ENCODE data around the gene TNFRSF1A.

TNFRSF1A gene

DNA sequence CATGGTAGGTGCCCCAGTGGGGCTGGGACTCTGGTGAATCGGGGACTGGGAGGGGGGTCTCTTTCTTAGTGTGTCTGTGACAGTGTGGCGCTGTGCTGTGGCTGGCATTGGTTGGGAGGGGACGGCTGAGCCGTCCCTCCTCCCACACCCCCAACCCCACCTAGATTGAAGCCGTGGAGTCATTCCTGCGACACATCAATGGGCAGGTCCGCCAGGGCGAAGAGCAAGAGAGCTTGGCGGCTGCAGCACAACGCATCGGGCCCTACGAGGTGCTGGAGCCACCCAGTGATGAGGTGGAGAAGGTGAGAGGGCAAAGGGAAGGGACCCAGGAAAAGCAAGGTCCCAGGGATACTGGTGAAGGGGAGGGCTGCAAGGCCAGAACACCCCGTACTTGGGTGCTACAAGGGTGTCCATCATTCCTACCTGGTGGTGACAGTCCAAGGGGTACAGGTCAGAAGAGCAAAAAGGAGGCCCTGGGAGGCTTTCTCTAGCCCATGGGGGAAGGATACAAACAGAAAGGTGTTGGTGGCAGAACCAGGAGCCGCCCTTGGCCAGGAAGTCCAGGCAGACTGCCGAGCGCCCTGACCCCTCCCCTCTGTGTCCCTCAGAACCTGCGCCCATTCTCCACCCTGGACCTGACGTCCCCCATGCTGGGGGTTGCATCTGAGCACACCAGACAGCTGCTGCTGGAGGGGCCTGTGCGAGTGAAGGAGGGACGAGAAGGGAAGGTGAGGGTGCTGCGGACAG, 24.0 kb downstream of the TNFRSF1A start:
- Histone ChIP-seq H3K9me2 (replicated peaks; ENCODE audit: control insufficient read depth, low read length) (no peaks in the 10 kb centered on the region), H3K4me3 (ENCODE audit: low read length) (no peak overlapping the region), H3K27ac (ENCODE audit: low read depth, low read length) (no peak overlapping the region), H3K27me3 (ENCODE audit: control insufficient read depth, low read length) (peaks cover 17% of the 10 kb centered on the region), H3K36me3 (ENCODE audit: control insufficient read depth, low read length) (no peaks in the 10 kb centered on the region), H3K9me3 (ENCODE audit: control insufficient read depth, insufficient read depth, low read length) (no peaks in the 10 kb centered on the region), H3K4me2 (ENCODE audit: low read length) (no peak overlapping the region), H3K79me2 (ENCODE audit: control insufficient read depth, low read length) (no peaks in the 10 kb centered on the region), H3K4me1 (ENCODE audit: control insufficient read depth, low read length) (peaks cover 3% of the 10 kb centered on the region), H3F3A (ENCODE audit: control insufficient read depth, insufficient read depth) (no peaks in the 10 kb centered on the region), H4K20me1 (ENCODE audit: control insufficient read depth, insufficient read depth, low read depth, low read length) (no peaks in the 10 kb centered on the region)
- TF ChIP-seq CTCF (IDR thresholded peaks at IDR 0.05; ENCODE audit: low read depth, low read length, poor library complexity, severe bottlenecking) = no peak
- TF ChIP-seq EZH2phosphoT487 (IDR thresholded peaks at IDR 0.05; ENCODE audit: borderline replicate concordance, low read length) = no peak

DNA sequence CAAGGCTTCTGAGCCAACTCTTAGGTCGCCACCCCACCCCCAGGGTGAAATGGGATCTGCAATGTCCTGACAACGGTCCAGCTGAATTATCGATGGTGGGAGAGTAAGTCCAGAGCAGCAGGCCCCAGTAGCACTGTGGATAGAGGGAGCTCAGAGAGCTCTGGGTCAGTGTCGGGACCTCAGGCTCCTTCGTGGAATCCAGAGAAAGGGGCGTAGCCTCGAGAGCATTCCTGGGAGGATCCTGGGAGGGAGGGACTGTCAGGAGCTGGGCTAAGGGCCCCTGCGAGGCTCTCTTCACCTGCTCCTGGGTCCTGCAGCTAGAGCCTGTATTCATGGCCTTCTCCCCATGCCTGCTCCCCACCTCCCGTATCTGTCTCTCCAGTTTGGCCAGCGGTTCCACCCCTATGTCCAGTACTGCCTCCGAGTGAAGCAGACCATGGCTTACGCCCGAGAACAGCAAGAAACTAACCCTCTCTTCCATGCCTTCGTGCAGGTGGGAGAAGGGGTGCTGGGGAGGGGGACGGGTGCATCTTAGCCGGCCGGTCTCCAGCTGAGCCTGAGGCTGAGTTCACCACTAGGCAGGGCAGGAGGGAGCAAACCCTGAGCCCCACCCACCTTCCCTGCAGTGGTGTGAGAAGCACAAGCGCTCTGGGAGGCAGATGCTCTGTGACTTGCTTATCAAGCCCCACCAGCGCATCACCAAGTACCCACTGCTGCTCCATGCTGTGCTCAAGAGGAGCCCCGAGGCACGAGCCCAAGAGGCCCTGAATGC, 24.8 kb downstream of the TNFRSF1A start:
- Histone ChIP-seq H3K4me2 (ENCODE audit: low read length) (no peak overlapping the region), H3K27me3 (ENCODE audit: control insufficient read depth, low read length) (peaks cover 17% of the 10 kb centered on the region), H3F3A (ENCODE audit: control insufficient read depth, insufficient read depth) (no peaks in the 10 kb centered on the region), H3K9me3 (ENCODE audit: control insufficient read depth, insufficient read depth, low read length) (no peaks in the 10 kb centered on the region), H3K27ac (ENCODE audit: low read depth, low read length) (no peak overlapping the region), H3K36me3 (ENCODE audit: control insufficient read depth, low read length) (no peaks in the 10 kb centered on the region), H3K79me2 (ENCODE audit: control insufficient read depth, low read length) (no peaks in the 10 kb centered on the region), H3K9me2 (replicated peaks; ENCODE audit: control insufficient read depth, low read length) (no peaks in the 10 kb centered on the region), H4K20me1 (ENCODE audit: control insufficient read depth, insufficient read depth, low read depth, low read length) (no peaks in the 10 kb centered on the region), H3K4me3 (ENCODE audit: low read length) (no peak overlapping the region), H3K4me1 (ENCODE audit: control insufficient read depth, low read length) (no peaks in the 10 kb centered on the region)
- no peak for TF ChIP-seq CTCF (IDR thresholded peaks at IDR 0.05; ENCODE audit: low read depth, low read length, poor library complexity, severe bottlenecking)
- TF ChIP-seq EZH2phosphoT487 (IDR thresholded peaks at IDR 0.05; ENCODE audit: borderline replicate concordance, low read length) = no peak

DNA sequence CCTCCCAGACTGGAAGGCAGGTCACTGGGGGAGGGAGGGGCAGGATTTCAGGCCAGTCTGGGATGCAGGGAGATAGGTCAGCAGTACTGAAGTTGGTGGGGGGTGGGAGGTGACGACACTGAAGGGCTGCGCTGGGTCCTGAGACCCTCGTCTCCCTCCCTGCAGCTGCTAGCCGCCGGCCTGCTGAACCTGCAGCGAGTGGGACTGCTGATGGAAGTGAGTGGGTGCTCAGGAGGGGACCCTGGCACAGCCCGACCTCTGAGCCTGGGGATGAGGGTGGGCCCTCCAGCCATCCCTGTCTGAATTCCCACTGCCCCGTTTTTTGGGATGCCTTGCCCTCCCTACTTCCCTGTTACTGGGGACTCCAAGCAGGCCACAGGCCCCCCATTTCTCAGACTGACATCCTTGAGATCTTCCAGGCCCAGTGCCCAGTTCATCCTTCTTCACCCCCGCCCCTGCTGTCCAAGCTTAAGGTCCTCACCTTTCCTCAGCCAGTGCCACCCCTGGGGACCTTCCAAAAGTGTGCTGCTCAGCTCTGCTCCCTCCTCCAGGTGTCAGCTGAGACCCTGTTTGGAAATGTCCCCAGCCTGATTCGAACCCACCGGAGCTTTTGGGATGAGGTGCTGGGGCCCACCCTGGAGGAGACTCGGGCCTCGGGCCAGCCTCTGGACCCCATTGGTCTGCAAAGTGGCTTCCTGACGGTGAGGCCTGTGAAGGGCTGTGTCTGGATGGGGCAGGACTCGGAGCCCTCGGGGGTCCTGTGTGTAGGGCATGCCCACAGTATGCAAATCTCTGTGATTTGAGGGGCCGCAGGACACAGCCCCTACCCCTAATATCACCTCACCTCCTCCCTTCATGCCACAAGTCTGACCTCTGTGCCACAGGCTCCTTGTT, 25.9 kb downstream of the TNFRSF1A start:
- H4K20me1 ChIP-seq (ENCODE audit: control insufficient read depth, insufficient read depth, low read depth, low read length) = no peaks in the 10 kb centered on the region
- no peaks in the 10 kb centered on the region for H3F3A ChIP-seq (ENCODE audit: control insufficient read depth, insufficient read depth)
- no peak for TF ChIP-seq CTCF (IDR thresholded peaks at IDR 0.05; ENCODE audit: low read depth, low read length, poor library complexity, severe bottlenecking)
- no peaks in the 10 kb centered on the region for H3K79me2 ChIP-seq (ENCODE audit: control insufficient read depth, low read length)
- no peaks in the 10 kb centered on the region for H3K36me3 ChIP-seq (ENCODE audit: control insufficient read depth, low read length)
- no peak overlapping the region for H3K27ac ChIP-seq (ENCODE audit: low read depth, low read length)
- no peak overlapping the region for H3K4me2 ChIP-seq (ENCODE audit: low read length)
- H3K9me3 ChIP-seq (ENCODE audit: control insufficient read depth, insufficient read depth, low read length) = no peaks in the 10 kb centered on the region
- no peak overlapping the region for H3K4me3 ChIP-seq (ENCODE audit: low read length)
- no peaks in the 10 kb centered on the region for H3K9me2 ChIP-seq (replicated peaks; ENCODE audit: control insufficient read depth, low read length)
- H3K27me3 ChIP-seq (ENCODE audit: control insufficient read depth, low read length) = peaks cover 17% of the 10 kb centered on the region
- H3K4me1 ChIP-seq (ENCODE audit: control insufficient read depth, low read length) = no peaks in the 10 kb centered on the region

Data from DOHH2 (cell line).